Thyroid gland (tissue), 4 donors: ENCODE data around the gene TIAM2. TPM values are rescaled to one million over a fixed set of nuclear protein-coding genes. Genes with fewer than 3 reads are reported as not detected.

ENCODE experiments used
- DNase-seq, 2 donors: peaks; one replicate each; pipeline ENCODE4 v3.0.0-alpha.2; 2019
- H3K27ac ChIP-seq, 3 donors: fragments of 200-600 bp; sonication (generic); 1 replicate in 2 of 3; 2 replicates in 1 of 3; pipeline ENCODE4 v1.5.1; 2016 to 2019; ENCODE audit warnings: mild to moderate bottlenecking in 1 of 3, moderate library complexity in 1 of 3
- H3K27me3 ChIP-seq: fragments of 200-600 bp; sonication (generic); one replicate; pipeline ENCODE4 v1.5.1; 2019
- H3K36me3 ChIP-seq, 2 donors: fragments of 200-600 bp; sonication (generic); one replicate each; pipeline ENCODE4 v1.5.1; 2016 to 2019
- H3K4me1 ChIP-seq, 2 donors: fragments of 200-600 bp; sonication (generic); one replicate each; pipeline ENCODE4 v1.5.1; 2017 to 2019
- H3K4me3 ChIP-seq, 3 donors: fragments of 200-600 bp; sonication (generic); replicated peaks in 1 of 3; 1 replicate in 2 of 3; 2 replicates in 1 of 3; pipeline ENCODE4 v1.5.1; 2016; ENCODE audit warnings: mild to moderate bottlenecking in 1 of 3
- H3K9me3 ChIP-seq: fragments of 200-600 bp; sonication (generic); one replicate; pipeline ENCODE4 v1.5.1; 2017
- CTCF ChIP-seq, 6 experiments: fragments of 200-600 bp in 3 of 6; fragments of 450-650 bp in 3 of 6; sonication (generic) in 3 of 6; IDR thresholded peaks; one replicate each; pipeline ENCODE4 v1.5.1; 2016 to 2019; ENCODE audit warnings: antibody characterized with exemption in 6 of 6, mild to moderate bottlenecking in 2 of 6, inconsistent platforms in 1 of 6, moderate library complexity in 1 of 6
- POLR2A ChIP-seq, 2 donors: fragments of 450-650 bp; IDR thresholded peaks; one replicate each; pipeline ENCODE4 v1.6.1; 2017; ENCODE audit warnings: antibody characterized with exemption in 2 of 2, mild to moderate bottlenecking in 2 of 2, moderate library complexity in 1 of 2
- WGBS, 2 donors: methylation state at CpG; one replicate each; pipeline ENCODE4 v1.1.5; 2017; 5-methylcytosine and 5-hydroxymethylcytosine counted together
- intact Hi-C: fragments of 100-400 bp; cut with DNase I; formaldehyde crosslinking; loops from one replicate; pipeline ENCODE4 v1.15.1; 2023
- total RNA-seq, 4 donors: library from RNA; depleted of rRNA; stranded (reverse); fragments of >200 nt; gene quantifications; one replicate each; pipeline ENCODE4 v1.2.3, GENCODE V29; 2016

TIAM2 gene
- total RNA-seq, 4 donors from 2014 or later = 11.1 to 26.1 (median 18.5) TPM

GRCh38 chr6:155269765-155270164 lies 274.6 kb downstream of the TIAM2 start:
- TF ChIP-seq POLR2A (IDR thresholded peaks at IDR 0.05) = no peak
- no peak for TF ChIP-seq CTCF (IDR thresholded peaks at IDR 0.05)
- intact Hi-C loops = no loop called here
- DNase-seq = no peak
- H3K36me3 ChIP-seq = no peaks in the 10 kb centered on the region
- H3K4me1 ChIP-seq = peaks cover 17 to 31% of the 10 kb centered on the region in 2 donors
- no peak overlapping the region for H3K4me3 ChIP-seq
- WGBS, 2 donors = 97% methylated on average over 3 of the region's 3 CpGs
- no peaks in the 10 kb centered on the region for H3K9me3 ChIP-seq
- H3K27me3 ChIP-seq = no peaks in the 10 kb centered on the region
- H3K27ac ChIP-seq = peak overlapping the region in 1 of 3 donors; percentile 62

- Histone ChIP-seq H3K4me3 (no peak overlapping the region), H3K36me3 (no peaks in the 10 kb centered on the region), H3K27ac (no peak overlapping the region), H3K9me3 (no peaks in the 10 kb centered on the region), H3K4me1 (peaks cover 17 to 27% of the 10 kb centered on the region in 2 donors), H3K27me3 (no peaks in the 10 kb centered on the region)
- no peak for DNase-seq
- WGBS, 2 donors = 95% methylated on average over 7 of the region's 7 CpGs
- intact Hi-C loops = no loop called here
- no peak for TF ChIP-seq CTCF (IDR thresholded peaks at IDR 0.05)
- no peak for TF ChIP-seq POLR2A (IDR thresholded peaks at IDR 0.05)
Observed at GRCh38 chr6:155270561-155271091, 275.5 kb downstream of the TIAM2 start.

- TF ChIP-seq POLR2A (IDR thresholded peaks at IDR 0.05) = no peak
- no peak for TF ChIP-seq CTCF (IDR thresholded peaks at IDR 0.05)
- no peak overlapping the region for H3K27ac ChIP-seq
- DNase-seq = no peak
- no peaks in the 10 kb centered on the region for H3K9me3 ChIP-seq
- intact Hi-C loops = no loop called here
- no peaks in the 10 kb centered on the region for H3K36me3 ChIP-seq
- peaks cover 17 to 27% of the 10 kb centered on the region in 2 donors for H3K4me1 ChIP-seq
- no peak overlapping the region for H3K4me3 ChIP-seq
- H3K27me3 ChIP-seq = no peaks in the 10 kb centered on the region
Observed at GRCh38 chr6:155271145-155271544, 276.0 kb downstream of the TIAM2 start.

- intact Hi-C loops = no loop called here
- no peaks in the 10 kb centered on the region for H3K9me3 ChIP-seq
- H3K27ac ChIP-seq = peak overlapping the region in 2 of 3 donors; percentile 13 to 24
- no peak overlapping the region for H3K4me3 ChIP-seq
- no peak for DNase-seq
- H3K27me3 ChIP-seq = no peaks in the 10 kb centered on the region
- no peaks in the 10 kb centered on the region for H3K36me3 ChIP-seq
- H3K4me1 ChIP-seq = peaks cover 18 to 25% of the 10 kb centered on the region in 2 donors
- TF ChIP-seq POLR2A (IDR thresholded peaks at IDR 0.05) = no peak
- TF ChIP-seq CTCF (IDR thresholded peaks at IDR 0.05) = no peak
- 84 to 87% methylated on average over 8 of the region's 8 CpGs for WGBS, 2 donors
Observed at GRCh38 chr6:155272353-155273232, 277.5 kb downstream of the TIAM2 start.

- Histone ChIP-seq H3K36me3 (no peaks in the 10 kb centered on the region), H3K27me3 (no peaks in the 10 kb centered on the region), H3K4me1 (peaks cover 10 to 16% of the 10 kb centered on the region in 2 donors), H3K27ac (peak overlapping the region in 2 of 3 donors; percentile 13 to 24), H3K4me3 (no peak overlapping the region), H3K9me3 (no peaks in the 10 kb centered on the region)
- no peak for TF ChIP-seq POLR2A (IDR thresholded peaks at IDR 0.05)
- TF ChIP-seq CTCF (IDR thresholded peaks at IDR 0.05) = no peak
- WGBS, 2 donors = 76 to 81% methylated on average over 3 of the region's 3 CpGs
- intact Hi-C loops = no loop called here
- DNase-seq = no peak
Observed at GRCh38 chr6:155273431-155273830, 278.3 kb downstream of the TIAM2 start.
